ENCODE measurements around the gene ZBTB25.

DNA sequence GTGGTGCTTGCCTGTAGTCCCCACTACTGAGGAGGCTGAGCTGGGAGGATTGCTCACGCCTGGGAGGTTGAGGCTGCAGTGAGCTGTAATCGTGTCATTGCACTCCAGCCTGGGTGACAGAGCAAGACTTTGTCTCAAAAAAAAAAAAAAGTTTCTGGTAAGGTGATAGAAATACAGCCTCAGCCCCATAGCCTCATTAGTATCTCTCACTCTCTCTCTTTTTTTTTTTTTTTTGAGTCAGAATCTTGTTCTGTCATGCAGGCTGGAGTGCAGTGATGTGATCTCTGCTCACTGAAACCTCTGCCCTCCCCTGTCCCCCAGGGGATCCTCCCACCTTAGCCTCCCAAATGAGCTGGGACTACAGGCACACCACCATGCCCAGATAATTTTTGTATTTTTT, 96.3 kb downstream of the ZBTB25 start:
- TF ChIP-seq, protein P1, sequence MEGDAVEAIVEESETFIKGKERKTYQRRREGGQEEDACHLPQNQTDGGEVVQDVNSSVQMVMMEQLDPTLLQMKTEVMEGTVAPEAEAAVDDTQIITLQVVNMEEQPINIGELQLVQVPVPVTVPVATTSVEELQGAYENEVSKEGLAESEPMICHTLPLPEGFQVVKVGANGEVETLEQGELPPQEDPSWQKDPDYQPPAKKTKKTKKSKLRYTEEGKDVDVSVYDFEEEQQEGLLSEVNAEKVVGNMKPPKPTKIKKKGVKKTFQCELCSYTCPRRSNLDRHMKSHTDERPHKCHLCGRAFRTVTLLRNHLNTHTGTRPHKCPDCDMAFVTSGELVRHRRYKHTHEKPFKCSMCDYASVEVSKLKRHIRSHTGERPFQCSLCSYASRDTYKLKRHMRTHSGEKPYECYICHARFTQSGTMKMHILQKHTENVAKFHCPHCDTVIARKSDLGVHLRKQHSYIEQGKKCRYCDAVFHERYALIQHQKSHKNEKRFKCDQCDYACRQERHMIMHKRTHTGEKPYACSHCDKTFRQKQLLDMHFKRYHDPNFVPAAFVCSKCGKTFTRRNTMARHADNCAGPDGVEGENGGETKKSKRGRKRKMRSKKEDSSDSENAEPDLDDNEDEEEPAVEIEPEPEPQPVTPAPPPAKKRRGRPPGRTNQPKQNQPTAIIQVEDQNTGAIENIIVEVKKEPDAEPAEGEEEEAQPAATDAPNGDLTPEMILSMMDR (IDR thresholded peaks at IDR 0.05) = no peak
- no peak for TF ChIP-seq POLR2AphosphoS5 (IDR thresholded peaks at IDR 0.05)
- no peak for TF ChIP-seq POLR2A (IDR thresholded peaks at IDR 0.05; ENCODE audit: low read depth)
